Astrocyte of the cerebellum (primary cell): ENCODE measurements around the gene CCDC57.

Experiments used
- DNase-seq: peaks from one replicate; pipeline ENCODE4 v3.0.0-alpha.2; 2011; ENCODE audit warnings: low read depth
- H3K4me3 ChIP-seq: 2 replicates; pipeline ENCODE4 v1.5.1; 2011; ENCODE audit warnings: mild to moderate bottlenecking, low read depth, low read length, moderate library complexity
- CTCF ChIP-seq: IDR thresholded peaks from 2 replicates; pipeline ENCODE4 v1.5.1; 2012; ENCODE audit warnings: low read length, low read depth, moderate library complexity, mild to moderate bottlenecking; ENCODE audit errors: missing control alignments
- in situ Hi-C: cut with HindIII; loops from 2 replicates; pipeline ENCODE4 v1.10.0; 2017; ENCODE audit warnings: low sequenced_read_pairs

CCDC57 gene

GRCh38 chr17:82121246-82121645, 91.4 kb downstream of the CCDC57 start:
- DNase-seq = no peak
- no peak overlapping the region for H3K4me3 ChIP-seq
- no peak for TF ChIP-seq CTCF
- in situ Hi-C loops = no loop called here

GRCh38 chr17:82120148-82120547, 92.5 kb downstream of the CCDC57 start:
- no peak for TF ChIP-seq CTCF
- H3K4me3 ChIP-seq = no peak overlapping the region
- no peak for DNase-seq
- in situ Hi-C loops = no loop called here

GRCh38 chr17:82118815-82119380, 93.7 kb downstream of the CCDC57 start:
- in situ Hi-C loops = no loop called here
- H3K4me3 ChIP-seq = no peak overlapping the region

GRCh38 chr17:82118168-82118814, 94.4 kb downstream of the CCDC57 start:
- no peak for DNase-seq
- in situ Hi-C loops = no loop called here
- no peak overlapping the region for H3K4me3 ChIP-seq
- TF ChIP-seq CTCF = no peak

More at GRCh38 chr17:82118815-82119380, 93.7 kb downstream of the CCDC57 start:
- no peak for TF ChIP-seq CTCF
- DNase-seq = no peak

GRCh38 chr17:82117139-82118090, 95.2 kb downstream of the CCDC57 start:
- DNase-seq = no peak
- TF ChIP-seq CTCF = no peak
- no peak overlapping the region for H3K4me3 ChIP-seq
- in situ Hi-C loops = no loop called here

GRCh38 chr17:82116246-82116645, 96.4 kb downstream of the CCDC57 start:
- TF ChIP-seq CTCF = no peak
- DNase-seq = no peak
- no peak overlapping the region for H3K4me3 ChIP-seq
- in situ Hi-C loops = no loop called here
